Astrocyte (in vitro differentiated cells and primary cell): ENCODE measurements around the gene OR5L2.
"Not testable (repeated sequence)": the region's sequence is repeated elsewhere in the genome, so short reads cannot be mapped to it uniquely, and the experiment has no call there.

ENCODE experiments used
- EZH2 ChIP-seq: IDR thresholded peaks from 2 replicates; pipeline ENCODE4 v1.6.1; 2012; ENCODE audit warnings: mild to moderate bottlenecking, low read length, inconsistent platforms; ENCODE audit not compliant: insufficient read depth
- TF ChIP-seq, protein P1 (sequence below): IDR thresholded peaks from 2 replicates; pipeline ENCODE4 v1.5.1; 2011; ENCODE audit warnings: low read depth, mild to moderate bottlenecking, inconsistent platforms, low read length, moderate library complexity; ENCODE audit not compliant: insufficient read depth

DNA sequence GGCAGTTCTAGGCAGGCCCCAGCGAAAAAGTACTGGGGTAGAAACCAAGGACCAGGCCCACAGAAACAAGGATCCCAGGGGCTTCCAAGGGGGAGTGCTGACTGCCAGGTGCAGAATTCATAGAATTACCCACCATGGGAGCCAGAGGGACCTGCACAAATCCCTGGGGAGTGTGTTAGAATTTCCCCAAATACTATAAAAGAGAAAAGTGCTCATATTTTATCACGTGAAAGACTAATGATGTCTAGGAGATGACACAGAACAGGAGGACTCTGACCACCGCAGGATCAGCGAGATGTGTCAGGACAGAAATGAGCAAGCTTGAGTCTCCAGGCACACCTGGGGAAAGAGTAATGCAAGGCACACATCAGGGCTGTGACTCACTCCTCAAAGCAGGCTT is 40.3 kb downstream of the OR5L2 start:
- not testable (repeated sequence) for TF ChIP-seq EZH2
- TF ChIP-seq, protein P1, sequence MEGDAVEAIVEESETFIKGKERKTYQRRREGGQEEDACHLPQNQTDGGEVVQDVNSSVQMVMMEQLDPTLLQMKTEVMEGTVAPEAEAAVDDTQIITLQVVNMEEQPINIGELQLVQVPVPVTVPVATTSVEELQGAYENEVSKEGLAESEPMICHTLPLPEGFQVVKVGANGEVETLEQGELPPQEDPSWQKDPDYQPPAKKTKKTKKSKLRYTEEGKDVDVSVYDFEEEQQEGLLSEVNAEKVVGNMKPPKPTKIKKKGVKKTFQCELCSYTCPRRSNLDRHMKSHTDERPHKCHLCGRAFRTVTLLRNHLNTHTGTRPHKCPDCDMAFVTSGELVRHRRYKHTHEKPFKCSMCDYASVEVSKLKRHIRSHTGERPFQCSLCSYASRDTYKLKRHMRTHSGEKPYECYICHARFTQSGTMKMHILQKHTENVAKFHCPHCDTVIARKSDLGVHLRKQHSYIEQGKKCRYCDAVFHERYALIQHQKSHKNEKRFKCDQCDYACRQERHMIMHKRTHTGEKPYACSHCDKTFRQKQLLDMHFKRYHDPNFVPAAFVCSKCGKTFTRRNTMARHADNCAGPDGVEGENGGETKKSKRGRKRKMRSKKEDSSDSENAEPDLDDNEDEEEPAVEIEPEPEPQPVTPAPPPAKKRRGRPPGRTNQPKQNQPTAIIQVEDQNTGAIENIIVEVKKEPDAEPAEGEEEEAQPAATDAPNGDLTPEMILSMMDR = not testable (repeated sequence)
